ENCODE data around the gene ADGRA1.

Gene ADGRA1

DNA sequence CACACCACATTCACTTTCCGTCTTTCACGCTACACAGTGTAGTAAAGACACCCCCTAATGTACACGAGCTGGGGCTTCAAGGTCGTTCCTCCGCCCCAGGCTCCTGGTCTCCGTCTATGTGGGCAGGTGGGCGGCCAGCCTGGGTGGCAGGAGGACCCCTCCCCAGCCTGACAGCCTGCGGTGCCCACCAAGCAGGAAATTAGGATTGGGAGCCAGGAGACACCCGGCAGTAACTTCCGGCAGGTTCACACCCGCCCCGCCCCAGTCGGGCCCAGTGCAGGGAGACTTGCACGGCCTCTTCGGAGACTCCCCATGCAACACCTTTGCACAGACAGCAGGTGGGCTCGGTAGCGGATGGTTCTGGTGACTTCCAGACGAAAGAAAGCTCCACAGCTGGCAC lies 27.7 kb upstream of the ADGRA1 start:
- Histone ChIP-seq H2AFZ (ENCODE audit: low read depth) (no peak overlapping the region), H3K4me2 (no peak overlapping the region), H3K36me3 (ENCODE audit: insufficient read depth) (no peaks in the 10 kb centered on the region), H3K27me3 (ENCODE audit: insufficient read depth, low read depth) (peaks cover 15% of the 10 kb centered on the region; the same call in 1 of the 2 replicates), H4K20me1 (ENCODE audit: insufficient read depth) (no peaks in the 10 kb centered on the region), H3K79me2 (ENCODE audit: insufficient read depth, low read depth) (no peaks in the 10 kb centered on the region), H3K4me1 (ENCODE audit: low read depth, poor library complexity, severe bottlenecking) (no peaks in the 10 kb centered on the region), H3K9ac (no peak overlapping the region), H3K27ac (no peak overlapping the region), H3K4me3 (IDR thresholded peaks at IDR 0.05; ENCODE audit: insufficient read depth, low read depth, low read length) (no peak overlapping the region)
- TF ChIP-seq, protein P1, sequence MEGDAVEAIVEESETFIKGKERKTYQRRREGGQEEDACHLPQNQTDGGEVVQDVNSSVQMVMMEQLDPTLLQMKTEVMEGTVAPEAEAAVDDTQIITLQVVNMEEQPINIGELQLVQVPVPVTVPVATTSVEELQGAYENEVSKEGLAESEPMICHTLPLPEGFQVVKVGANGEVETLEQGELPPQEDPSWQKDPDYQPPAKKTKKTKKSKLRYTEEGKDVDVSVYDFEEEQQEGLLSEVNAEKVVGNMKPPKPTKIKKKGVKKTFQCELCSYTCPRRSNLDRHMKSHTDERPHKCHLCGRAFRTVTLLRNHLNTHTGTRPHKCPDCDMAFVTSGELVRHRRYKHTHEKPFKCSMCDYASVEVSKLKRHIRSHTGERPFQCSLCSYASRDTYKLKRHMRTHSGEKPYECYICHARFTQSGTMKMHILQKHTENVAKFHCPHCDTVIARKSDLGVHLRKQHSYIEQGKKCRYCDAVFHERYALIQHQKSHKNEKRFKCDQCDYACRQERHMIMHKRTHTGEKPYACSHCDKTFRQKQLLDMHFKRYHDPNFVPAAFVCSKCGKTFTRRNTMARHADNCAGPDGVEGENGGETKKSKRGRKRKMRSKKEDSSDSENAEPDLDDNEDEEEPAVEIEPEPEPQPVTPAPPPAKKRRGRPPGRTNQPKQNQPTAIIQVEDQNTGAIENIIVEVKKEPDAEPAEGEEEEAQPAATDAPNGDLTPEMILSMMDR (conservative IDR thresholded peaks at IDR 0.05; ENCODE audit: low read depth, low read length): no peak

DNA sequence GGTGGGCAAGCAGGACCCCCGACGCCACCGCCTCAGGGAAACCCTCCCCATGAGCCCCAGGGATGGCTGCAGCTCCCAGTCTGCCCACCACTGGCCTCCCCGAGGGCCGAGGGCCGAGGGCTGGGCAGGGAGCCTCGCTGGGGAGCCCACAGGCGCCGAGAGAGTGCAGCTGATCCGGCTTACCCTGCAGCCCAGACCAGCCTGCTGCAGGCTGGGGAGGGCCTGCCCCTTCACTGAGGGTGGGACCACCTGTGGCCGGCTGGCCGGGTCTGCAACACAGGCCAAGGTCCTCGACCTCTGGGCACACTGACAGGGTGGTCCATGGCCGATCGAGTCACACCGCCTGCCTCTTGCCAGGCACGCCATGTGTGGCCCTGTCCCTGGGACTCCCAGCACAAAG lies 27.3 kb upstream of the ADGRA1 start:
- H3K4me1 ChIP-seq (ENCODE audit: low read depth, poor library complexity, severe bottlenecking): no peaks in the 10 kb centered on the region
- H2AFZ ChIP-seq (ENCODE audit: low read depth): no peak overlapping the region
- H3K27me3 ChIP-seq (ENCODE audit: insufficient read depth, low read depth): peaks cover 15% of the 10 kb centered on the region; the same call in 1 of the 2 replicates
- no peaks in the 10 kb centered on the region for H4K20me1 ChIP-seq (ENCODE audit: insufficient read depth)
- H3K79me2 ChIP-seq (ENCODE audit: insufficient read depth, low read depth): no peaks in the 10 kb centered on the region
- H3K4me3 ChIP-seq (IDR thresholded peaks at IDR 0.05; ENCODE audit: insufficient read depth, low read depth, low read length): no peak overlapping the region
- TF ChIP-seq, protein P1 (conservative IDR thresholded peaks at IDR 0.05; ENCODE audit: low read depth, low read length): no peak
- H3K4me2 ChIP-seq: no peak overlapping the region
- H3K27ac ChIP-seq: no peak overlapping the region
- no peak overlapping the region for H3K9ac ChIP-seq
- no peaks in the 10 kb centered on the region for H3K36me3 ChIP-seq (ENCODE audit: insufficient read depth)

DNA sequence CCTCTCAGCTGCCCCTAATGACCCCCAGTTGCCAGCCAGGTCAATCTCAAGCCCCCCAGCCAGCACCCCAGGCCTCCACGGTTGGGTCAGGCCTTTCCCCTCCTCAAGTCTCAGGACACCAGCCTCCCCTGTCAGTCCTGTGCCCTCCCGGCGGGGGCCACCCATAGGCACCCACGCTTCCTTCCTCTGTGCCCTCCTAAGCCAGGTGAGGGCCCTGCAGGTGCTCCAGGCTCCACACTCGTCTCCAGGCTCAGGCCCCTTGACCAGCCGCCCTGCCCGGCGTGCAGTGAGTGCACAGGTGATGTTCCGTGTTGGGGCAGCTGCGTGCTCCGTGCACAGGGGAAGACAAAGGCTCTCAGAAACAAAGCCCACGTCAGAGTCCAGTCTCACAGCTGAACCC lies 26.8 kb upstream of the ADGRA1 start:
- Histone ChIP-seq H3K4me2 (no peak overlapping the region), H3K9ac (no peak overlapping the region), H3K79me2 (ENCODE audit: insufficient read depth, low read depth) (no peaks in the 10 kb centered on the region), H3K4me1 (ENCODE audit: low read depth, poor library complexity, severe bottlenecking) (no peaks in the 10 kb centered on the region), H3K27ac (no peak overlapping the region), H4K20me1 (ENCODE audit: insufficient read depth) (no peaks in the 10 kb centered on the region), H3K27me3 (ENCODE audit: insufficient read depth, low read depth) (peaks cover 15% of the 10 kb centered on the region; the same call in 1 of the 2 replicates), H2AFZ (ENCODE audit: low read depth) (no peak overlapping the region), H3K4me3 (IDR thresholded peaks at IDR 0.05; ENCODE audit: insufficient read depth, low read depth, low read length) (no peak overlapping the region), H3K36me3 (ENCODE audit: insufficient read depth) (no peaks in the 10 kb centered on the region)
- TF ChIP-seq, protein P1 (conservative IDR thresholded peaks at IDR 0.05; ENCODE audit: low read depth, low read length): no peak

DNA sequence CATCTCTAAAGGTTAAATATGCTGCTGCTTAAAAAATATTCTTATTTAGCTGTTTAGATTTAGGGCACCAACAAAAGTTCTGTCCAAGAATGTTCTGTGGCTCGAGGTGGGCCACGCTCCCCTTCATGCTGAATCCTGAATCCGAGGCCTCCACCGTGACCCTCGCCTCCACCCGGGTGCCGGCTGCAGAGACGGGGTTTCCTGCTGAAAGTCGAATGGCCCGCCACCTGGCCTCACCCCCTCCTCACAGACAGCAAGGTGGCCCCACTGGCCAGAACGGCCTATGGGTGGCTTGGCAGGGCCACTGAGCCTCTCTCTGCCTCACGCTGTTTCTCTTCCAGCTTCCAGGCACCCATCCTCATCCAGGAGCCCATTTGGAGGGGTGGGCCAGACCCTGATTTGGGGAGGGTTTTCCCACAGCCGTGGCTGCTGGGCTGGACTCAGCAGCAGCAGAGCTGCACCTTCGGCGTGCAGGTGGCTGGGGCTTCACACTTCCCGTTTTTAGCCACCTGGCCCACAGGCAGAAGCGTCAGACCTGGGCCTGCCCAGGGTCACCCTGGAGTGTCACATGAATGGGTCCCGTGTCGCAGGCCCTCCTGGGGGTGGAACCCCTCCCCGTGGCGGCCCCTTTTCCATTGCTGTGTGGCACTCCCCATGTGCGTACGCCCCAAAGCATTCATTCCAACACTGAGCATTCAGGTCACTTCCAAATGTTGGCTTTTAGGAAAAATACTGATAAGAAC lies 26.3 kb upstream of the ADGRA1 start:
- Histone ChIP-seq H3K4me1 (ENCODE audit: low read depth, poor library complexity, severe bottlenecking) (no peaks in the 10 kb centered on the region), H2AFZ (ENCODE audit: low read depth) (no peak overlapping the region), H3K36me3 (ENCODE audit: insufficient read depth) (no peaks in the 10 kb centered on the region), H3K4me3 (IDR thresholded peaks at IDR 0.05; ENCODE audit: insufficient read depth, low read depth, low read length) (no peak overlapping the region), H3K4me2 (no peak overlapping the region), H4K20me1 (ENCODE audit: insufficient read depth) (no peaks in the 10 kb centered on the region), H3K79me2 (ENCODE audit: insufficient read depth, low read depth) (no peaks in the 10 kb centered on the region), H3K27ac (no peak overlapping the region), H3K9ac (no peak overlapping the region), H3K27me3 (ENCODE audit: insufficient read depth, low read depth) (peaks cover 15% of the 10 kb centered on the region; the same call in 1 of the 2 replicates)
- TF ChIP-seq, protein P1 (conservative IDR thresholded peaks at IDR 0.05; ENCODE audit: low read depth, low read length): no peak

All from KMS-11 (cell line).